ENCODE data around the gene HYAL3. TPM values are rescaled to one million over a fixed set of nuclear protein-coding genes. Genes with fewer than 3 reads are reported as not detected.
"Not testable (repeated sequence)": the region's sequence is repeated elsewhere in the genome, so short reads cannot be mapped to it uniquely, and the experiment has no call there.

HYAL3 gene
- total RNA-seq, 1 donor from 2014 or later: 3.7 TPM

DNA sequence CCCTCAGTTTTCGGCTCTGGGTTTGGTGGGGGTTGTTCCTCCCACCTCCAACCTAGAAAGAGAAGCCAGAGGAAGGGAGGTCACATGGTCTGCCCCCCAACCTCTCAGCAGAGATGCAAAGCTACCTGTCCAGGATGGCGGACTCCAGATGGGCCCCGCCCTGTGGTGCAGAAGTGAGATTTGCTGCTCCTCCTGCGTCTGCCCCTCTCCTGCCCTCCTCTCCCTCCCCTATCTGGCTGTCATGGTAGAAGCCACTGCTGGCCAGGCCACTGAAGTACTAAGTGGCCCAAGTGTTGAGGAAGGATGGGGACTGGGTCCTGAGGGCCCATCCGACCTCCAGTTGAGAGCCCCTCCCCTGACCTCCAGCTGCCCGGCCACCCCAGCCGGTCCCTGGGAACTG lies 32.4 kb downstream of the HYAL3 start:
- Histone ChIP-seq H3K9ac (ENCODE audit: low read depth in 1 of 3, low read length in 3 of 3) (peak overlapping the region; percentile 83 to 90 (median 86)), H3K4me1 (ENCODE audit: control insufficient read depth in 3 of 3, insufficient read depth in 3 of 3, low read length in 3 of 3) (peaks cover 67 to 74% (median 67%) of the 10 kb centered on the region in 3 donors), H3K27ac (ENCODE audit: low read depth, low read length) (peak overlapping the region; percentile 79), H3K27me3 (ENCODE audit: control insufficient read depth in 3 of 3, insufficient read depth in 3 of 3, low read length in 3 of 3) (no peaks in the 10 kb centered on the region), H3K9me3 (ENCODE audit: control insufficient read depth in 3 of 3, low read length in 3 of 3) (no peaks in the 10 kb centered on the region), H3K36me3 (ENCODE audit: control insufficient read depth in 3 of 3, insufficient read depth in 3 of 3, low read length in 3 of 3) (no peaks in the 10 kb centered on the region), H3K4me3 (ENCODE audit: low read length in 3 of 3) (peak overlapping the region; percentile 75 to 87 (median 76))

DNA sequence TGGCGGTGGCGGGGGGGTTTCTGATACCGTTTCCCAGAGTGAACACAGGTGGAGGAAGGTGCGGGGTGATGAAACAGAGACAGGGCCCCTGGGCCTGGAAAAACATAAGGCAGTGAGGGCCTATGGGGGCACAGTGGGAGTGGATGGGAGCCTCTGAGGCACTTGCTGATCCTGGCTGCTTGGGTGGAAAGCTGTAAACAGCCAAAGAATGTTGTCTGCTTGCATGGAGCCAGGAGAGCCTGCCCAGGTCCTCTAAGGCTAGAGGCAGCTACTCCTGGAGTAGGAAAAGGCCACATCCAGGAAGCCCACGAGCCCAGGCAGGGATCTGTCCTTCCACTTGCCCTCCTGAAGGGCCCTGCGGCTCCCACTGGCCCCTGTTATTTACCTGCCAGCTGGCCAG lies 33.2 kb downstream of the HYAL3 start:
- peak overlapping the region in 2 of 3 donors; percentile 75 to 87 for H3K4me3 ChIP-seq (ENCODE audit: low read length in 3 of 3)
- H3K27me3 ChIP-seq (ENCODE audit: control insufficient read depth in 3 of 3, insufficient read depth in 3 of 3, low read length in 3 of 3): no peaks in the 10 kb centered on the region
- no peaks in the 10 kb centered on the region for H3K36me3 ChIP-seq (ENCODE audit: control insufficient read depth in 3 of 3, insufficient read depth in 3 of 3, low read length in 3 of 3)
- H3K27ac ChIP-seq (ENCODE audit: low read depth, low read length): peak overlapping the region; percentile 79
- no peaks in the 10 kb centered on the region for H3K9me3 ChIP-seq (ENCODE audit: control insufficient read depth in 3 of 3, low read length in 3 of 3)
- H3K9ac ChIP-seq (ENCODE audit: low read depth in 1 of 3, low read length in 3 of 3): peak overlapping the region in 1 of 3 donors; percentile 90
- H3K4me1 ChIP-seq (ENCODE audit: control insufficient read depth in 3 of 3, insufficient read depth in 3 of 3, low read length in 3 of 3): peaks cover 74 to 76% (median 75%) of the 10 kb centered on the region in 3 donors

DNA sequence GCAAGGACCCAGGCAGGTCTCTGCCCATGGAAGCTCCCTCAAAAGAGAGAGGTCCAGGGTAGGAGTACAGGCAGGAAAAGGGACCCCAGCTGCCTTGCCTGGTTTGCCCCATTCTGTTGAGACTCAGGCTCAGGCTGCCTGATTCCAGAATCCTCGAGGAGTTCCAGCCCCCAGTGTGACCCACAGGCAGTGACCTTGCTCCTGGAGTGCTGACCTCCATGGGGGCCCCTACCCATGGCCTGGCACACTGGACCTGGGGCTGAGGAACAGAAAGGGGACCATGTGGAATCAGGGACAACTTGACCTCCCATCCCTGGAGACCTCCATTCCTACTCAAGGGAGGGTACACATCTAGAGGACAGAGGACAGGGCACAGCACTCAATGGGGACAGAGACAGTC lies 33.6 kb downstream of the HYAL3 start:
- H3K36me3 ChIP-seq (ENCODE audit: control insufficient read depth in 3 of 3, insufficient read depth in 3 of 3, low read length in 3 of 3): no peaks in the 10 kb centered on the region
- H3K27ac ChIP-seq (ENCODE audit: low read depth, low read length): peak overlapping the region; percentile 70
- H3K4me3 ChIP-seq (ENCODE audit: low read length in 3 of 3): peak overlapping the region in 1 of 3 donors; percentile 13
- peak overlapping the region in 2 of 3 donors; percentile 5 to 90 for H3K9ac ChIP-seq (ENCODE audit: low read depth in 1 of 3, low read length in 3 of 3)
- H3K9me3 ChIP-seq (ENCODE audit: control insufficient read depth in 3 of 3, low read length in 3 of 3): no peaks in the 10 kb centered on the region
- H3K4me1 ChIP-seq (ENCODE audit: control insufficient read depth in 3 of 3, insufficient read depth in 3 of 3, low read length in 3 of 3): peaks cover 76 to 79% (median 78%) of the 10 kb centered on the region in 3 donors
- H3K27me3 ChIP-seq (ENCODE audit: control insufficient read depth in 3 of 3, insufficient read depth in 3 of 3, low read length in 3 of 3): no peaks in the 10 kb centered on the region

DNA sequence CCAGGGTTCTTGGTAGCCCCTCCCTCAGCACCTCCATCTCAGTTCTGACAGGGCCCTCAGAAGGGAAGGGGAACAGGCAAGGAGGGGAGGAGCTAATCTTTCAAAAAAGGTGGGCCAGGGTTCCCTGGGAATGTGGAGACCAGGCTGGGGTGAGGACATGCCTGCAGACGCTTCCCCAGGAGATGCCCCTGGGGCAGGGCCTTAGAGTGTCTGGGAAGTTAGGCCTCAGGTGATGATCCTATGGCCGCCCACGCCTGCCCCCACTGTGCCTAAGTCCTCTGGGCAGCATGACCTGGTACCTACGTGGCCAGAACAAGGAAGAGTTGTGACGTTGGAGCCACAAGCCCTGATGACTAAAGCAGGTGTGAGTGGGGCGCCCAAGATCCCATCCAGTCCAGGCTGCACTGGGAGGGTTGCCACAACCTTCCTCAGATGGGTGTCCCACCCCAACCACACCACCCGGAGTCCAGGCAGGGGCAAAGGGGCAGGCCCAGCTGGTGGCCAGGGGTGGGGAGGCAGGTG lies 34.2 kb downstream of the HYAL3 start:
- Histone ChIP-seq H3K27me3 (ENCODE audit: control insufficient read depth in 3 of 3, insufficient read depth in 3 of 3, low read length in 3 of 3) (no peaks in the 10 kb centered on the region), H3K4me3 (ENCODE audit: low read length in 3 of 3) (peak overlapping the region in 1 of 3 donors; percentile 13), H3K36me3 (ENCODE audit: control insufficient read depth in 3 of 3, insufficient read depth in 3 of 3, low read length in 3 of 3) (no peaks in the 10 kb centered on the region), H3K9ac (ENCODE audit: low read depth in 1 of 3, low read length in 3 of 3) (peak overlapping the region in 2 of 3 donors; percentile 51 to 90), H3K4me1 (ENCODE audit: control insufficient read depth in 3 of 3, insufficient read depth in 3 of 3, low read length in 3 of 3) (peaks cover 72 to 76% (median 76%) of the 10 kb centered on the region in 3 donors), H3K27ac (ENCODE audit: low read depth, low read length) (peak overlapping the region; percentile 70), H3K9me3 (ENCODE audit: control insufficient read depth in 3 of 3, low read length in 3 of 3) (no peaks in the 10 kb centered on the region)

DNA sequence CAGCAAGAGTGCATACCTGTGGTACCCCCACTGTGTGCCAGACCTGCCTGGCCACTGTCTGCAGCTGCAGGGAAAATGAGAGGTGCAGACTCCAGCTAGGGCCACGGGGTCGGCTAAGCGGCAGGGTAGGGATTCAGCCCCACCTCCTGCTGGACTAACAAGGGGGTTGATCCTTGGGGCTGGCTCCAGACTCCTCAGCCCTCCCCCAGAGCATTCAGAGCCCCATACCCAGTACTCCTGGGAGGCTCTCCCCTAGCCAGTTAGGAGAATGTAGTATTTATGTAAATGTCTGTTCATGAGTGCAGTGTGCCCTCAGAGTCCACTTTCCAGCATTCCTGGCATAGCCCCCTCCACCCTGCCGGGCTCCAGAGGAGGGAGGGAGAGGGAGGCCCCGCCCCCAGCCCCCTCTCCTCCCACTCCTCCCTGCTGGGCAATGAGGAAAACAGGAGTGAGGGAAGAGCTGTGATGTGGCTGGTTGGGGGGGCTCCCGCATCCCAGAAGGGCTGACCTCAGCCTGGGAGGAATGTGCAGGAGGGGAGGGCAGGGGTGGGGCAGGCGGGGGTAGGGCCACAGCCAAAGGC lies 34.7 kb downstream of the HYAL3 start:
- no peaks in the 10 kb centered on the region for H3K9me3 ChIP-seq (ENCODE audit: control insufficient read depth in 3 of 3, low read length in 3 of 3)
- H3K36me3 ChIP-seq (ENCODE audit: control insufficient read depth in 3 of 3, insufficient read depth in 3 of 3, low read length in 3 of 3): no peaks in the 10 kb centered on the region
- H3K27me3 ChIP-seq (ENCODE audit: control insufficient read depth in 3 of 3, insufficient read depth in 3 of 3, low read length in 3 of 3): no peaks in the 10 kb centered on the region
- H3K4me1 ChIP-seq (ENCODE audit: control insufficient read depth in 3 of 3, insufficient read depth in 3 of 3, low read length in 3 of 3): peaks cover 71 to 75% (median 74%) of the 10 kb centered on the region in 3 donors
- peak overlapping the region; percentile 70 for H3K27ac ChIP-seq (ENCODE audit: low read depth, low read length)
- peak overlapping the region in 1 of 3 donors; percentile 57 for H3K9ac ChIP-seq (ENCODE audit: low read depth in 1 of 3, low read length in 3 of 3)
- peak overlapping the region in 1 of 3 donors; percentile 23 for H3K4me3 ChIP-seq (ENCODE audit: low read length in 3 of 3)

DNA sequence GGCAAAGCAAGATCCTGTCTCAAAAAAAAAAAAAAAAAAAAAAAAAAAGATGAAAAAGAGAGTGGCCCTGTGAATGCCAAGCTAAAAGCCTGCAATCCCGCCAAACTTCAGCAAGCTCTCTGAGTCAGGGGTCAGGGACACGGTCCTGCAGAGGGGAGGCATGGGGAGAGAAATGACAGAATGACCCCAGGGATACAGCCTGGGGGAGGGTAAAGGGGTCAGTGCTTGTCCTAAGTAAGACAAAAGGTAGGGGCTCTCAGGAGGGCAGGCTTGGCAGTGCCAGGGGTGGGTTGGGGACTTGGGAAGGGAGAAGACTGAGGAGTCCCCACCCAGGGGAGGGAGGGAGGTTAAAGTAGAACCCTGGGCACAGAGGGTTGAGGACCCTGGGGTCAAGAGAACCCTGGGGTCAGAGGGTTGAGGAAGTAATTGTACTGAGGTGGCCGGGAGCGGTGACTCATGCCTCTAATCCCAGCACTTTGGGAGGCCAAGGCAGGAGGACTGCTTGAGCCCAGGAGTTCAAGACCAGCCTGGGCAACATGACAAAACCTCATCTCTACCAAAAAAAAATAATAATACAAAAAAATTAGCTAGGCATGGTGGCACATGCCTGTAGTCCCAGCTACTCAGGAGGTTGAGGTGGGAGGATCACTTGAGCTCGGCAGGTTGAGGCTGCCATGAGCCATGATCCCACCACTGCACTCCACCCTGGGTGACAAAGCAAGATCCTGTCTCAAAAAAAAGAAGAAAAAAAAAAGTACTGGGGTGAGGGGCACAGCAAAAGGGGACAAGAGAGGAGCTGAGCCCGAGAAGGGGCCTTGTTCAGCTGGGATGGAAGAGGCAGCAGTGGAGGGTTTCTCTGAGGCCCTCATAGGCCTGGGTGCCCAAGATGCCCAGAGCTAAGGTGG lies 35.5 kb downstream of the HYAL3 start:
- H3K27me3 ChIP-seq (ENCODE audit: control insufficient read depth in 3 of 3, insufficient read depth in 3 of 3, low read length in 3 of 3): no peaks in the 10 kb centered on the region
- H3K4me3 ChIP-seq (ENCODE audit: low read length in 3 of 3): peak overlapping the region in 1 of 3 donors; percentile 23
- H3K27ac ChIP-seq (ENCODE audit: low read depth, low read length): peak overlapping the region; percentile 70
- H3K36me3 ChIP-seq (ENCODE audit: control insufficient read depth in 3 of 3, insufficient read depth in 3 of 3, low read length in 3 of 3): no peaks in the 10 kb centered on the region
- no peaks in the 10 kb centered on the region for H3K9me3 ChIP-seq (ENCODE audit: control insufficient read depth in 3 of 3, low read length in 3 of 3)
- H3K4me1 ChIP-seq (ENCODE audit: control insufficient read depth in 3 of 3, insufficient read depth in 3 of 3, low read length in 3 of 3): peaks cover 69 to 71% (median 70%) of the 10 kb centered on the region in 3 donors
- peak overlapping the region in 1 of 3 donors; percentile 57 for H3K9ac ChIP-seq (ENCODE audit: low read depth in 1 of 3, low read length in 3 of 3)

DNA sequence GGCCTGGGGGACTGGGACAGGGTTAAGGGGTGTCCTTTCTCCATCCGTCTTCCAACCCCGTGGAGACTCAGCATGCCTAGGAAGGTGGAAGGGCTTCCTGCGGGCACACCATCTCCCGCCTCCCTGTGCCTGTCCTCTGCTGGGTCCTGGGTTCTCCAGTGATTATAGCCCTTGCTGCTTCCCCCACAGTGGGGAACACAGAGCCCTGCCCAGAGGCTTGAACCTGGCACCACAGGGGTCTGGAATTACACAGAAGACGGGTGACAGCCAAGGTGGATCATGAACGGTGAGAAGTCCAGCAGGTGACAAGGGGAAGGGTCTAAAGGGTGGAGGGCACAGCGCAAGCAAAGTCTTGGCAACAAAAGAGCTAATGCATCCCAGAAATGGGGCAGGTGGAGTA lies 36.4 kb downstream of the HYAL3 start:
- H3K9ac ChIP-seq (ENCODE audit: low read depth in 1 of 3, low read length in 3 of 3): no peak overlapping the region
- no peaks in the 10 kb centered on the region for H3K9me3 ChIP-seq (ENCODE audit: control insufficient read depth in 3 of 3, low read length in 3 of 3)
- H3K27me3 ChIP-seq (ENCODE audit: control insufficient read depth in 3 of 3, insufficient read depth in 3 of 3, low read length in 3 of 3): no peaks in the 10 kb centered on the region
- no peak overlapping the region for H3K4me3 ChIP-seq (ENCODE audit: low read length in 3 of 3)
- H3K4me1 ChIP-seq (ENCODE audit: control insufficient read depth in 3 of 3, insufficient read depth in 3 of 3, low read length in 3 of 3): peaks cover 59 to 63% (median 61%) of the 10 kb centered on the region in 3 donors
- peaks cover 3 to 5% (median 4%) of the 10 kb centered on the region in 3 donors for H3K36me3 ChIP-seq (ENCODE audit: control insufficient read depth in 3 of 3, insufficient read depth in 3 of 3, low read length in 3 of 3)
- no peak overlapping the region for H3K27ac ChIP-seq (ENCODE audit: low read depth, low read length)

DNA sequence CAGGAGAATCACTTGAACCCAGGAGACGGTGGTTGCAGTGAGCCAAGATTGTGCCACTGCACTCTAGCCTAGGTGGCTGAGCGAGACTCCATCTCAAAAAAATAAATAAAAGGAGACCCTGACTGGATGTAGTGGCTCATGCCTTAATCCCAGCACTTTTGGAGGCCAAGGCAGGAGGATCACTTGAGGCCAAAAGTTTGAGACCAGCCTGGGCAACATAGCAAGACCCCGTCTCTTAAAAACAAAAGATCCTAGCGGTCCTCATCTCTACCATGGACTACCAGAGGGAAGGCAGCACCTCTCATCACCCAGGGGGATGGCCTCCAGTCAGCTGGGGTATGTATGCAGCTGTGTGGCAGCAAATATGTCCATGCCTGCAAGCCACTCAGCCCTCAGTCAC lies 37.0 kb downstream of the HYAL3 start:
- H3K27ac ChIP-seq (ENCODE audit: low read depth, low read length); H3K9ac ChIP-seq (ENCODE audit: low read depth in 1 of 3, low read length in 3 of 3); H3K4me3 ChIP-seq (ENCODE audit: low read length in 3 of 3); H3K9me3 ChIP-seq (ENCODE audit: control insufficient read depth in 3 of 3, low read length in 3 of 3); H3K27me3 ChIP-seq (ENCODE audit: control insufficient read depth in 3 of 3, insufficient read depth in 3 of 3, low read length in 3 of 3); H3K36me3 ChIP-seq (ENCODE audit: control insufficient read depth in 3 of 3, insufficient read depth in 3 of 3, low read length in 3 of 3): not testable (repeated sequence)
- H3K4me1 ChIP-seq (ENCODE audit: control insufficient read depth in 3 of 3, insufficient read depth in 3 of 3, low read length in 3 of 3): peaks cover 56 to 61% (median 56%) of the 10 kb centered on the region in 3 donors

DNA sequence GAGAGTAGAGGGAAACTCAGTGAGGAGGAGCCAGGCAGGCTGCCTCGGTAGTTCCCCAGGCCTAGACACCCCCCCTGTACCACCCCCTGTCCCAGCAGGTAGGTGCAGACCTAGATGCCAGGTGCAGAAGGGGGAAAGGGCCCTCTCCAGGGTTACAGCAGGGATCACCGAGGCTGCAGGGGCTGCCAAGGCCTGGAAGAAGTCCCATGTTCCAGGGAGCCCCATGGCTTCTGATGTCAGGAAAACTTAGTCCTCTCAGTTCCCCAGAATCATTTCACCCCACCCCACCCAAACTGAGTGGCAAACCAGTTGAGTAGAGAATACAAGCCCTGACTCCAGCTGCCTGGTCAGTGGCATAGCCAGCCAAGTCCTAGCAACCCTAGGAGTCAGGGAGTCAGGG lies 37.7 kb downstream of the HYAL3 start:
- peak overlapping the region; percentile 94 for H3K27ac ChIP-seq (ENCODE audit: low read depth, low read length)
- no peak overlapping the region for H3K4me3 ChIP-seq (ENCODE audit: low read length in 3 of 3)
- H3K4me1 ChIP-seq (ENCODE audit: control insufficient read depth in 3 of 3, insufficient read depth in 3 of 3, low read length in 3 of 3): peaks cover 49 to 59% (median 55%) of the 10 kb centered on the region in 3 donors
- no peaks in the 10 kb centered on the region for H3K27me3 ChIP-seq (ENCODE audit: control insufficient read depth in 3 of 3, insufficient read depth in 3 of 3, low read length in 3 of 3)
- H3K36me3 ChIP-seq (ENCODE audit: control insufficient read depth in 3 of 3, insufficient read depth in 3 of 3, low read length in 3 of 3): peaks cover 14 to 17% (median 14%) of the 10 kb centered on the region in 3 donors
- no peaks in the 10 kb centered on the region for H3K9me3 ChIP-seq (ENCODE audit: control insufficient read depth in 3 of 3, low read length in 3 of 3)
- peak overlapping the region; percentile 85 to 92 (median 87) for H3K9ac ChIP-seq (ENCODE audit: low read depth in 1 of 3, low read length in 3 of 3)

Measured in skeletal muscle tissue (tissue), 4 donors.